ENCODE results near the gene MAGED2. TPM values are rescaled to one million over a fixed set of nuclear protein-coding genes. Genes with fewer than 3 reads are reported as not detected.
"Not testable (repeated sequence)": the region's sequence is repeated elsewhere in the genome, so short reads cannot be mapped to it uniquely, and the experiment has no call there.

Gene MAGED2
- total RNA-seq, result 238 and 259 TPM in 2 replicates
- long read RNA-seq, transcript MAGED2-206 (13 exons, 2,189 nt), result major isoform, 775 of 1,580 reads
- long read RNA-seq, transcript MAGED2-203 (12 exons, 2,066 nt), result minor isoform, 114 of 1,580 reads
- long read RNA-seq, transcript MAGED2-201 (12 exons, 1,958 nt), result minor isoform, 43 of 1,580 reads
- long read RNA-seq, transcript MAGED2-204 (13 exons, 2,048 nt), result minor isoform, 392 of 1,580 reads
- long read RNA-seq, partial matches to known transcripts, result 84 of 1,580 reads
- long read RNA-seq, other reads (novel, unspliced or antisense), result 172 of 1,580 reads

DNA sequence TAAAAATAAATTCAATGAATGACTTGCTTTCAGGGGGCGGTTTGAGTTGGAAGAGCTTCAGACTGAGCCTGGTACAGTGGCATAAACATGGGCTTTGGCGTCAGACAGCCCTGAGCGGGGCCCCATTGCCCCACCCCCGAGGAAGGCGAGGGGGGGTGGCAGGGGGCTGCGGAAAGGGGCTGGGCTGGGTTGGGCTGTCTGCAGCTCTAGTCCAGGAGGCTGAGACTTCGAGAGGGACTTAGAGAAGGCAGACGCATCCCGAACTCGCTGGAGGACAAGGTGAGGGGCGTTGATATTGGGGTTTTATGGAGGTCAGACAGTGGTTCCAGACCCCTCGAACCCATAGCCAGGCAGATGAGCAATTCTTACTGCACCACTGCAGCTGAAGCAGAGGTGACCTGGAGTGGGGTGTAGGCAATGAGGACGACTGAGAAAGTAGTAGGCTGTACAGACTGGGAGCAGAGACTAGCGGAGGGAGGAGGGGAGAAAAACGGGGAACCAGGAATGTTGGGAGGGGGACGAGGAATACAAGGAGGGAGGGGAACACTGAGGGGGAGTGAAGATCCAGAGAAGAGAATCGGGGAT lies at the start of gene MAGED2:
Gene MAGED2 (plus strand): TSS at position 222 of the 585 bp plus-strand sequence. CDS start 1,587 bp downstream, outside the sequence.
- H3K36me3 Mint-ChIP-seq (ENCODE audit: low read depth), result peaks cover 20% of the 10 kb centered on the region
- H3K9me3 Mint-ChIP-seq, result no peaks in the 10 kb centered on the region
- peak within 1 kb of the TSS; percentile 99 for H3K4me3 Mint-ChIP-seq
- TF ChIP-seq CTCF (conservative IDR thresholded peaks at IDR 0.05), result no peak
- DNase-seq (ENCODE audit: low read depth, low spot score), result no peak
- H3K4me1 Mint-ChIP-seq, result peaks cover 21% of the 10 kb centered on the region
- H3K27me3 Mint-ChIP-seq (ENCODE audit: low read depth), result peaks cover 6% of the 10 kb centered on the region
- H3K27ac Mint-ChIP-seq (ENCODE audit: unreplicated experiment), result peak within 1 kb of the TSS; percentile 98

- H3K4me3 Mint-ChIP-seq, result no peak overlapping the region
- H3K9me3 Mint-ChIP-seq, result peaks cover 21% of the 10 kb centered on the region
- H3K27me3 Mint-ChIP-seq (ENCODE audit: low read depth), result no peaks in the 10 kb centered on the region
- no peaks in the 10 kb centered on the region for H3K4me1 Mint-ChIP-seq
- no peak overlapping the region for H3K27ac Mint-ChIP-seq (ENCODE audit: unreplicated experiment)
- no peak for DNase-seq (ENCODE audit: low read depth, low spot score)
- no peak for TF ChIP-seq CTCF (conservative IDR thresholded peaks at IDR 0.05)
- H3K36me3 Mint-ChIP-seq (ENCODE audit: low read depth), result peaks cover 2% of the 10 kb centered on the region
Measured at GRCh38 chrX:54758114-54759055, 49.2 kb upstream of the MAGED2 start.

GRCh38 chrX:54774391-54775094 lies 33.0 kb upstream of the MAGED2 start:
- Mint-ChIP-seq H3K4me3 (peak overlapping the region; percentile 73), H3K27ac (ENCODE audit: unreplicated experiment) (peak overlapping the region; percentile 95), H3K36me3 (ENCODE audit: low read depth) (peaks cover 12% of the 10 kb centered on the region), H3K9me3 (peaks cover 18% of the 10 kb centered on the region), H3K4me1 (peaks cover 30% of the 10 kb centered on the region)
- DNase-seq (ENCODE audit: low read depth, low spot score), result peak; percentile 18
- not testable (repeated sequence) for H3K27me3 Mint-ChIP-seq (ENCODE audit: low read depth)

GRCh38 chrX:54776061-54776460 lies 31.5 kb upstream of the MAGED2 start:
- Mint-ChIP-seq H3K4me1 (peaks cover 26% of the 10 kb centered on the region), H3K27me3 (ENCODE audit: low read depth) (no peaks in the 10 kb centered on the region), H3K27ac (ENCODE audit: unreplicated experiment) (peak overlapping the region; percentile 92), H3K9me3 (peaks cover 19% of the 10 kb centered on the region), H3K4me3 (no peak overlapping the region), H3K36me3 (ENCODE audit: low read depth) (peaks cover 6% of the 10 kb centered on the region)
- no peak for TF ChIP-seq CTCF (conservative IDR thresholded peaks at IDR 0.05)
- no peak for DNase-seq (ENCODE audit: low read depth, low spot score)

- Mint-ChIP-seq H3K36me3 (ENCODE audit: low read depth) (peaks cover 3% of the 10 kb centered on the region), H3K4me1 (peaks cover 26% of the 10 kb centered on the region), H3K9me3 (peaks cover 23% of the 10 kb centered on the region), H3K27ac (ENCODE audit: unreplicated experiment) (no peak overlapping the region), H3K27me3 (ENCODE audit: low read depth) (no peaks in the 10 kb centered on the region), H3K4me3 (no peak overlapping the region)
- no peak for DNase-seq (ENCODE audit: low read depth, low spot score)
- TF ChIP-seq CTCF (conservative IDR thresholded peaks at IDR 0.05), result no peak
Measured at GRCh38 chrX:54776987-54777672, 30.4 kb upstream of the MAGED2 start.

Measured in neural crest cell (in vitro differentiated cells).